H1 (cell line): ENCODE measurements around the gene SLC9A7. TPM values are rescaled to one million over a fixed set of nuclear protein-coding genes. Genes with fewer than 3 reads are reported as not detected.

Source experiments
- CTCF ChIA-PET: fragments of 300-600 bp; sonication (Branson Sonifier 250); formaldehyde crosslinking; loops from one replicate; lab custom pipeline; 2021; ENCODE audit not compliant: partially characterized antibody; lab: Charles Lee
- POLR2A ChIA-PET: fragments of 300-600 bp; sonication (Branson Sonifier 250); formaldehyde crosslinking; loops from one replicate; lab custom pipeline; 2021; ENCODE audit warnings: inconsistent platforms; ENCODE audit not compliant: partially characterized antibody; lab: Charles Lee
- DNase-seq, 2 experiments: peaks; one replicate each; pipeline versions ENCODE4 v3.0.0 to v3.0.0-alpha.2; 2010 to 2022; ENCODE audit warnings: low spot score in 2 of 2, low read depth in 1 of 2, mixed read lengths in 1 of 2
- FAIRE-seq: peaks from 2 replicates; lab custom pipeline; 2011; peaks lifted over from hg19 to GRCh38; lab: Jason Lieb, UNC
- H2AFZ ChIP-seq: 2 replicates; pipeline ENCODE4 v1.8.1; 2012; ENCODE audit warnings: low read length, inconsistent platforms
- H2AK5ac ChIP-seq: 2 replicates; pipeline ENCODE4 v1.6.1; 2013; ENCODE audit warnings: low read depth, low read length
- H2BK120ac ChIP-seq: replicated peaks from 2 replicates; pipeline ENCODE3; 2013; ENCODE audit warnings: low read depth, low read length, inconsistent platforms
- H2BK12ac ChIP-seq: 2 replicates; pipeline ENCODE4 v1.6.1; 2013; ENCODE audit warnings: low read depth, low read length
- H2BK15ac ChIP-seq: 2 replicates; pipeline ENCODE4 v1.6.1; 2013; ENCODE audit warnings: low read length
- H2BK20ac ChIP-seq: 2 replicates; pipeline ENCODE4 v1.6.1; 2013; ENCODE audit warnings: low read length
- H2BK5ac ChIP-seq: 2 replicates; pipeline ENCODE4 v1.6.1; 2013; ENCODE audit warnings: low read depth, low read length
- H3K14ac ChIP-seq: 2 replicates; pipeline ENCODE4 v1.6.1; 2013; ENCODE audit warnings: inconsistent platforms; ENCODE audit not compliant: insufficient read length
- H3K18ac ChIP-seq: 2 replicates; pipeline ENCODE4 v1.6.1; 2013; ENCODE audit warnings: low read length; ENCODE audit errors: extremely low read depth
- H3K23ac ChIP-seq: 2 replicates; pipeline ENCODE4 v1.6.1; 2013; ENCODE audit warnings: inconsistent platforms; ENCODE audit not compliant: insufficient read length
- H3K23me2 ChIP-seq: 2 replicates; pipeline ENCODE4 v1.6.1; 2013; ENCODE audit warnings: low read depth, low read length
- H3K27ac ChIP-seq: 2 replicates; pipeline ENCODE4 v1.6.1; 2011; ENCODE audit warnings: low read depth, low read length, inconsistent platforms
- H3K27me3 ChIP-seq, 4 experiments: replicated peaks in 1 of 4; 1 replicate in 1 of 4; 2 replicates in 3 of 4; pipeline versions ENCODE4 v1.6.1 to v1.8.1; 2011 to 2013; ENCODE audit warnings: low read length in 3 of 4, mild to moderate bottlenecking in 3 of 4, inconsistent platforms in 2 of 4, mixed read lengths in 2 of 4, moderate library complexity in 1 of 4; ENCODE audit not compliant: control insufficient read depth in 3 of 4, insufficient read depth in 3 of 4; ENCODE audit errors: extremely low read depth in 1 of 4
- H3K36me3 ChIP-seq, 4 experiments: 2 replicates each; pipeline versions ENCODE4 v1.6.1 to v1.8.1; 2011 to 2013; ENCODE audit warnings: mild to moderate bottlenecking in 4 of 4, low read length in 3 of 4, moderate library complexity in 2 of 4, control low read depth in 1 of 4, inconsistent platforms in 1 of 4; ENCODE audit not compliant: insufficient read depth in 4 of 4, control insufficient read depth in 2 of 4
- H3K4ac ChIP-seq: replicated peaks from 2 replicates; pipeline ENCODE3; 2013; ENCODE audit warnings: low read length, low read depth, mixed read lengths, inconsistent platforms; ENCODE audit not compliant: insufficient read length
- H3K4me1 ChIP-seq, 4 experiments: replicated peaks in 1 of 4; 1 replicate in 1 of 4; 2 replicates in 3 of 4; pipeline versions ENCODE4 v1.6.1 to v1.8.1; 2011 to 2013; ENCODE audit warnings: low read length in 3 of 4, inconsistent platforms in 2 of 4, mixed read lengths in 1 of 4; ENCODE audit not compliant: insufficient read depth in 4 of 4, control insufficient read depth in 3 of 4
- H3K4me2 ChIP-seq, 2 experiments: 2 replicates each; pipeline versions ENCODE4 v1.6.1 to v1.8.1; 2011 to 2013; ENCODE audit warnings: low read depth in 2 of 2, low read length in 2 of 2, control low read depth in 1 of 2, inconsistent platforms in 1 of 2, mild to moderate bottlenecking in 1 of 2; ENCODE audit not compliant: insufficient read depth in 1 of 2
- H3K4me3 ChIP-seq, 4 experiments: fragments of 200-600, 300-600 bp in 1 of 4; sonication (generic), shearing (Covaris generic), sonication (Bioruptor Twin) in 1 of 4; 2 replicates each; pipeline versions ENCODE4 v1.5.1 to v1.8.1; 2011 to 2016; ENCODE audit warnings: low read length in 4 of 4, low read depth in 3 of 4, control low read depth in 2 of 4, inconsistent platforms in 2 of 4, mild to moderate bottlenecking in 2 of 4, mixed read lengths in 1 of 4, moderate library complexity in 1 of 4; ENCODE audit not compliant: insufficient read depth in 2 of 4; ENCODE audit errors: extremely low read depth in 1 of 4
- H3K56ac ChIP-seq: replicated peaks from 2 replicates; pipeline ENCODE3; 2013; ENCODE audit warnings: low read depth, mild to moderate bottlenecking, mixed read lengths, low read length, inconsistent platforms; ENCODE audit not compliant: insufficient read length
- H3K79me1 ChIP-seq: 2 replicates; pipeline ENCODE4 v1.6.1; 2013; ENCODE audit warnings: low read depth, low read length, control low read depth
- H3K79me2 ChIP-seq, 2 experiments: 2 replicates each; pipeline versions ENCODE4 v1.6.1 to v1.8.1; 2012 to 2013; ENCODE audit warnings: low read length in 2 of 2, mild to moderate bottlenecking in 2 of 2, inconsistent platforms in 1 of 2; ENCODE audit not compliant: insufficient read depth in 2 of 2, control insufficient read depth in 1 of 2
- H3K9ac ChIP-seq, 4 experiments: replicated peaks in 1 of 4; 1 replicate in 1 of 4; 2 replicates in 3 of 4; pipeline versions ENCODE4 v1.6.1 to v1.8.1; 2011 to 2013; ENCODE audit warnings: low read depth in 3 of 4, low read length in 3 of 4, control low read depth in 2 of 4, mild to moderate bottlenecking in 2 of 4, moderate library complexity in 2 of 4, inconsistent platforms in 1 of 4; ENCODE audit errors: extremely low read depth in 1 of 4
- H3K9me3 ChIP-seq, 2 experiments: 2 replicates each; pipeline versions ENCODE4 v1.6.1 to v1.8.1; 2012 to 2013; ENCODE audit warnings: mild to moderate bottlenecking in 2 of 2, moderate library complexity in 2 of 2, control low read depth in 1 of 2, inconsistent platforms in 1 of 2, low read depth in 1 of 2, low read length in 1 of 2, mixed read lengths in 1 of 2; ENCODE audit not compliant: insufficient read depth in 2 of 2
- H4K20me1 ChIP-seq, 2 experiments: replicated peaks in 1 of 2; 2 replicates each; pipeline versions ENCODE3 to v1.8.1; 2011 to 2013; ENCODE audit warnings: inconsistent platforms in 2 of 2, low read length in 2 of 2, mild to moderate bottlenecking in 1 of 2; ENCODE audit not compliant: insufficient read depth in 2 of 2, control insufficient read depth in 1 of 2
- H4K5ac ChIP-seq: 2 replicates; pipeline ENCODE4 v1.6.1; 2013; ENCODE audit warnings: low read length, low read depth, mixed read lengths, inconsistent platforms; ENCODE audit not compliant: insufficient read length
- H4K8ac ChIP-seq: 2 replicates; pipeline ENCODE4 v1.8.0; 2013; ENCODE audit warnings: mild to moderate bottlenecking, moderate library complexity, low read length, inconsistent platforms; ENCODE audit not compliant: insufficient read depth; ENCODE audit errors: extremely low read depth
- H4K91ac ChIP-seq: replicated peaks from 2 replicates; pipeline ENCODE3; 2013; ENCODE audit warnings: low read length, mixed read lengths, inconsistent platforms; ENCODE audit not compliant: insufficient read length
- BCL11A ChIP-seq, 2 experiments: IDR thresholded peaks; one replicate each; pipeline ENCODE4 v1.6.1; 2011; ENCODE audit warnings: low read depth in 2 of 2, low read length in 2 of 2, mild to moderate bottlenecking in 2 of 2
- CHD2 ChIP-seq: IDR thresholded peaks from 2 replicates; pipeline ENCODE4 v1.6.1; 2012; ENCODE audit warnings: low read length, improper control_type of control experiment
- CREB1 ChIP-seq: IDR thresholded peaks from 2 replicates; pipeline ENCODE4 v1.6.1; 2012; ENCODE audit warnings: inconsistent platforms
- FOSL1 ChIP-seq: IDR thresholded peaks from 2 replicates; pipeline ENCODE4 v1.6.1; 2011; ENCODE audit warnings: mild to moderate bottlenecking, low read depth, low read length, moderate library complexity; ENCODE audit not compliant: insufficient read depth
- HDAC6 ChIP-seq: IDR thresholded peaks from one replicate; pipeline ENCODE4 v1.7.1; 2012; ENCODE audit warnings: low read depth, mild to moderate bottlenecking, inconsistent platforms, low read length, moderate library complexity
- JUN ChIP-seq: IDR thresholded peaks from 2 replicates; pipeline ENCODE4 v1.6.1; 2011; ENCODE audit warnings: low read depth, mild to moderate bottlenecking, improper control_type of control experiment, low read length
- KDM4A ChIP-seq: IDR thresholded peaks from one replicate; pipeline ENCODE4 v1.7.1; 2012; ENCODE audit warnings: low read depth, mild to moderate bottlenecking, moderate library complexity, low read length, inconsistent platforms; ENCODE audit not compliant: severe bottlenecking
- POU5F1 ChIP-seq: IDR thresholded peaks from 2 replicates; pipeline ENCODE4 v1.6.1; 2011; ENCODE audit warnings: low read depth, mild to moderate bottlenecking, low read length, moderate library complexity
- RAD21 ChIP-seq, 2 experiments: IDR thresholded peaks in 1 of 2; conservative IDR thresholded peaks in 1 of 2; 2 replicates each; pipeline ENCODE4 v1.6.1; 2011; ENCODE audit warnings: low read depth in 2 of 2, low read length in 2 of 2, improper control_type of control experiment in 1 of 2, inconsistent platforms in 1 of 2, mild to moderate bottlenecking in 1 of 2, moderate library complexity in 1 of 2
- RBBP5 ChIP-seq: IDR thresholded peaks from 2 replicates; pipeline ENCODE4 v1.7.1; 2012; ENCODE audit warnings: low read depth, mild to moderate bottlenecking, inconsistent platforms, low read length, moderate library complexity, borderline replicate concordance
- RFX5 ChIP-seq: IDR thresholded peaks from 2 replicates; pipeline ENCODE4 v1.6.1; 2011; ENCODE audit warnings: low read depth, low read length, improper control_type of control experiment, borderline replicate concordance
- RXRA ChIP-seq: IDR thresholded peaks from 2 replicates; pipeline ENCODE4 v1.6.1; 2011; ENCODE audit warnings: low read depth, mild to moderate bottlenecking, low read length, moderate library complexity; ENCODE audit not compliant: insufficient read depth
- SIRT6 ChIP-seq: IDR thresholded peaks from one replicate; pipeline ENCODE4 v1.7.1; 2012; ENCODE audit warnings: low read length, inconsistent platforms
- SP1 ChIP-seq: IDR thresholded peaks from 2 replicates; pipeline ENCODE4 v1.6.1; 2011; ENCODE audit warnings: low read depth, low read length
- ZNF274 ChIP-seq: IDR thresholded peaks from 2 replicates; pipeline ENCODE4 v1.7.0; 2012; ENCODE audit warnings: low read length, borderline replicate concordance; ENCODE audit errors: extremely low read depth
- WGBS, 2 experiments: shearing (Covaris generic) in 1 of 2; methylation state at CpG; one replicate each; pipeline versions ENCODE4 v1.1.6 to v1.1.7; 2013 to 2015; ENCODE audit warnings: low lambda C conversion rate in 2 of 2, mixed read lengths in 2 of 2, inconsistent platforms in 1 of 2, low coverage in 1 of 2, missing lambda C conversion rate in 1 of 2; ENCODE audit not compliant: insufficient replicate concordance in 2 of 2, insufficient coverage in 1 of 2, insufficient read length in 1 of 2; ENCODE audit errors: extremely low coverage in 1 of 2, missing lambda C conversion rate in 1 of 2; 5-methylcytosine and 5-hydroxymethylcytosine counted together
- polyA plus RNA-seq, 7 experiments: library from polyadenylated mRNA; depleted of rRNA in 3 of 7; stranded (reverse) in 5 of 7; unstranded in 2 of 7; fragments of >200 nt in 5 of 7; fragments of 200-250 nt in 2 of 7; gene quantifications; 1 replicate in 5 of 7; 2 replicates in 1 of 7; 4 replicates in 1 of 7; pipeline versions ENCODE4 v1.2.1 to v1.2.3, GENCODE V29; 2011 to 2013; ENCODE audit warnings: missing spikeins in 2 of 7, mixed read lengths in 2 of 7
- total RNA-seq: library from RNA; stranded (reverse); fragmentation: NEBNext Ultra II Directional; extraction: Animal tissue kit (Norgen Biotek cat#: 25700); gene quantifications from 2 replicates; pipeline ENCODE4 v1.2.1, GENCODE V29; 2021

SLC9A7 gene
- total and polyA plus RNA-seq, 2 of the 8 experiments (the other 6 are each of a cell fraction or from before 2014, with no cell fraction given): 6.7 to 17.2 TPM

GRCh38 chrX:46599051-46599560 lies 159.8 kb downstream of the SLC9A7 start:
- Histone ChIP-seq H3K9ac (no peak overlapping the region), H3K23ac (no peak overlapping the region), H3K9me3 (no peaks in the 10 kb centered on the region), H3K36me3 (peaks cover 0 to 2% (median 0%) of the 10 kb centered on the region in 4 experiments; a peak in 2 of 8 replicates), H3K23me2 (no peaks in the 10 kb centered on the region), H4K8ac (no peak overlapping the region), H3K27me3 (no peaks in the 10 kb centered on the region), H3K4me1 (no peaks in the 10 kb centered on the region), H3K14ac (no peak overlapping the region), H2BK15ac (no peak overlapping the region), H3K56ac (no peak overlapping the region), H2BK20ac (no peak overlapping the region), H3K18ac (no peak overlapping the region), H4K20me1 (no peaks in the 10 kb centered on the region), H2AK5ac (no peak overlapping the region), H2BK120ac (no peak overlapping the region), H2BK12ac (no peak overlapping the region), H4K5ac (no peak overlapping the region), H3K4me2 (no peak overlapping the region), H3K4ac (no peak overlapping the region), H2BK5ac (no peak overlapping the region), H3K4me3 (no peak overlapping the region), H3K27ac (no peak overlapping the region), H3K79me2 (peaks cover 0 to 16% of the 10 kb centered on the region in 2 experiments; a peak in 1 of 4 replicates), H4K91ac (no peak overlapping the region), H3K79me1 (no peaks in the 10 kb centered on the region), H2AFZ (no peak overlapping the region)
- no CpG with 5 or more reads among the region's 1 CpG for WGBS, 2 experiments
- FAIRE-seq (no peak), DNase-seq (no peak)
- ChIA-PET POLR2A (no interaction called here), CTCF (interaction anchor here (0.6 to 2.0 kb wide), 3 partner anchors 13 to 105 kb away, joined by 3 to 4 read pairs (median 4); no protein-coding TSS in a partner anchor)
- TF ChIP-seq ZNF274: no peak
- TF ChIP-seq BCL11A (IDR thresholded peaks at IDR 0.05; ENCODE audit: low read depth in 2 of 2, low read length in 2 of 2): no peak
- TF ChIP-seq RBBP5: no peak
- TF ChIP-seq POU5F1: no peak
- no peak for TF ChIP-seq JUN
- TF ChIP-seq CHD2: no peak
- TF ChIP-seq SP1: no peak
- no peak for TF ChIP-seq RAD21 (IDR thresholded peaks at IDR 0.05 in 1 of 2, conservative IDR thresholded peaks at IDR 0.05 in 1 of 2; ENCODE audit: low read depth in 2 of 2, low read length in 2 of 2)
- TF ChIP-seq CREB1: no peak
- TF ChIP-seq KDM4A: no peak
- no peak for TF ChIP-seq SIRT6
- TF ChIP-seq HDAC6: no peak
- no peak for TF ChIP-seq RFX5
- TF ChIP-seq FOSL1: no peak
- TF ChIP-seq RXRA: no peak
